Activated CD4-positive, alpha-beta T cell treated with anti-CD3 and anti-CD28 coated beads, Interleukin-2, amount 10 ng/mL, durations not matched to agents 7 days and 5 days (primary cell): Measurements from ENCODE around the gene GLB1L. TPM values are rescaled to one million over a fixed set of nuclear protein-coding genes. Genes with fewer than 3 reads are reported as not detected.
"Not testable (repeated sequence)": the region's sequence is repeated elsewhere in the genome, so short reads cannot be mapped to it uniquely, and the experiment has no call there.

Source experiments
- CTCF ChIA-PET: fragments of 350-600 bp; sonication (Branson Sonifier 250); formaldehyde crosslinking; loops from one replicate; lab custom pipeline; 2021; ENCODE audit warnings: antibody characterized with exemption; lab: Charles Lee
- POLR2A ChIA-PET: fragments of 350-600 bp; sonication (Branson Sonifier 250); formaldehyde crosslinking; loops from one replicate; lab custom pipeline; 2021; ENCODE audit warnings: antibody characterized with exemption; lab: Charles Lee
- DNase-seq: peaks from one replicate; pipeline ENCODE4 v3.0.0-alpha.2; 2020
- H3K27ac Mint-ChIP-seq: one replicate; pipeline ENCODE4 v1.8.0; 2021; ENCODE audit warnings: mild to moderate bottlenecking, moderate library complexity, mixed read lengths
- H3K27me3 Mint-ChIP-seq: one replicate; pipeline ENCODE4 v1.8.0; 2021; ENCODE audit warnings: mixed read lengths
- H3K36me3 Mint-ChIP-seq: one replicate; pipeline ENCODE4 v1.8.0; 2021; ENCODE audit warnings: low read depth, mixed read lengths
- H3K4me1 Mint-ChIP-seq: one replicate; pipeline ENCODE4 v1.8.0; 2021; ENCODE audit warnings: mixed read lengths
- H3K4me3 Mint-ChIP-seq: one replicate; pipeline ENCODE4 v1.8.0; 2021; ENCODE audit warnings: mild to moderate bottlenecking, moderate library complexity, mixed read lengths
- H3K9me3 Mint-ChIP-seq: one replicate; pipeline ENCODE4 v1.8.0; 2021; ENCODE audit warnings: mixed read lengths
- total RNA-seq, 2 experiments: library from RNA; stranded (reverse); gene quantifications; one replicate each; pipeline ENCODE4 v1.2.3, GENCODE V29; 2021

Gene GLB1L
- total RNA-seq, 2 experiments from 2014 or later: 3.3 to 3.4 TPM

DNA sequence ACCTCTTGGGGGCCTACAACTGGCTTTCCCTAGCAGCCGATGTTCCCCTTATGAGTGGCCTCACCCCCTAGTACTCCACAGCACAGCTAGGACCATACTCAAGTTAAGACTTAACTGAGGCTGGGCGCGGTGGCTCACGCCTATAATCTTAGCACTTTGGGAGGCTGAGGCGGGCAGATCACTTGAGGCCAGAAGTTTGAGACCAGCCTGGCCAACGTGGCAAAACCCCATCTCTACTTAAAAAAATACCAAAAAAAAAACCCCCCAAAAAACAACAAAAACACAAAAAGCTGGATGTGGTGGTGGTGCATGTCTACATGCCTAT, 41.8 kb upstream of the GLB1L start:
- H3K36me3 Mint-ChIP-seq, H3K4me1 Mint-ChIP-seq, POLR2A ChIA-PET, DNase-seq, H3K9me3 Mint-ChIP-seq, H3K4me3 Mint-ChIP-seq, H3K27ac Mint-ChIP-seq, H3K27me3 Mint-ChIP-seq: not testable (repeated sequence)
- CTCF ChIA-PET: interaction anchor here (1.2 to 15.6 kb wide), 2 partner anchors 8 to 10 kb away, joined by 6 to 194 read pairs; no protein-coding TSS in a partner anchor

DNA sequence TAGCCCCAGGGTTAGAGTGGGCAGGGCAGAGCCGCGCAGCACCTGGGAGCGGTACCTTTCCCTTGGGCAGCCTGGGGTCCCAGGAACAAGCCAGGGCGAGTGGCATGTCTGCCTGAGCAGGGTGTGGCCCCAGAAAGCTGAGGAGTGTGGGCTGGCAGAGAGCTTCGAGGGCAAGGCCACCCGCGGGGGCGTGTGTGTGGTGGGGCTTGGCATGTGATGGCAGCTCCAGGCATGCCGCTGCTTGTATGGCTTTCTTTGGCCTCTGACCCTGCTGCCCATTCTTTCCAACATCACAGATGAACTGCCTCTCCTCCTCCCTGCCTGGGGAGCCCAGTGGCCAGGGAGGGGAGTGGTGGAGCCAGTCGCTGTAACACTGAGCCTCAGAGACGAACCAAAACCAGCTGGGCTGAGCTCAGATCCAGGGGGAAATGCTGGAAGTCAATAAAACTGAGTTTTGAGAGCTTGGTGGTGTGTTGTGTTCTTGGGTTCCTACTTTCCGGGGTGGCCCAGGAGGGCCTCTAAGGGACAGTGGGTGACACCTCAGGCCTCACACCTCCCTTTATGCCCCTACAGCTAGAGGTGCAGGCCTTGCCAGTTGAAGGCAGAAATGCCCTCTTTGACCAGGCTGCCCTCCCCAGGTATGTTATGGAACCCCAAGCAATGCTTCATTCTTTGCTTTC, 41.3 kb upstream of the GLB1L start:
- no peaks in the 10 kb centered on the region for H3K9me3 Mint-ChIP-seq
- H3K4me3 Mint-ChIP-seq: no peak overlapping the region
- POLR2A ChIA-PET: no interaction called here
- CTCF ChIA-PET: interaction anchor here (1.2 to 15.6 kb wide), 3 partner anchors 9 to 31 kb away, joined by 4 to 194 read pairs (median 6); no protein-coding TSS in a partner anchor
- peaks cover 10% of the 10 kb centered on the region for H3K36me3 Mint-ChIP-seq
- no peaks in the 10 kb centered on the region for H3K27me3 Mint-ChIP-seq
- H3K27ac Mint-ChIP-seq: no peak overlapping the region
- no peak for DNase-seq
- peaks cover 2% of the 10 kb centered on the region for H3K4me1 Mint-ChIP-seq

DNA sequence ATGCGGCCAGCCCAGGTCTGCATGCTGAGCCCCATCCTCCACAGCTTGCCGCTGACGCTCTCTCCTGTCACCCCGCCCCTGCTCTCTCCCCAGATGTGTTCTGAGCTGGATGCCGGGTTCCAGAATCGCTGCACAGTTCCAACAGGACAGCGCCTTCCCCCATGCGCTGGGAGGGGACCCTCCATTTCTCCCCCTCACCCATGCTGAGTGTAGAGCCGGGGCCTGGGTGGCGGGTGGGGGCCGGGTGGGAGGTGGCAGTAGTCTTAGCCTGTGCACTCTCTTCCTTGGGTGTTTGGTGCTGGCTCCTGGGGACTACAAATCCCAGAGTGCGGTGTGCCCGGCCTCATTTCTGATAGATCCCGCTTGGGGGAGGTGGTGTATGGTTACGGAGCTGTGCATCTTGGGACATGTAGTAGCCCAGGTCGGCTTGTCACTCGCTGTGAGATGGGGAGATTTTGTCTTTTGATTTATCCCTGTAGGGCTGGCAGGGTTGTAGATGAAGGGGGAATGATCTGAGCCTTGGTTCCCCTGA, 40.7 kb upstream of the GLB1L start:
- CTCF ChIA-PET: interaction anchor here (1.2 to 15.6 kb wide), 2 partner anchors 10 to 30 kb away, joined by 4 to 194 read pairs; no protein-coding TSS in a partner anchor
- Mint-ChIP-seq H3K4me1 (peaks cover 8% of the 10 kb centered on the region), H3K4me3 (no peak overlapping the region), H3K27me3 (no peaks in the 10 kb centered on the region), H3K27ac (no peak overlapping the region), H3K9me3 (no peaks in the 10 kb centered on the region), H3K36me3 (peaks cover 15% of the 10 kb centered on the region)
- no peak for DNase-seq
- POLR2A ChIA-PET: no interaction called here

DNA sequence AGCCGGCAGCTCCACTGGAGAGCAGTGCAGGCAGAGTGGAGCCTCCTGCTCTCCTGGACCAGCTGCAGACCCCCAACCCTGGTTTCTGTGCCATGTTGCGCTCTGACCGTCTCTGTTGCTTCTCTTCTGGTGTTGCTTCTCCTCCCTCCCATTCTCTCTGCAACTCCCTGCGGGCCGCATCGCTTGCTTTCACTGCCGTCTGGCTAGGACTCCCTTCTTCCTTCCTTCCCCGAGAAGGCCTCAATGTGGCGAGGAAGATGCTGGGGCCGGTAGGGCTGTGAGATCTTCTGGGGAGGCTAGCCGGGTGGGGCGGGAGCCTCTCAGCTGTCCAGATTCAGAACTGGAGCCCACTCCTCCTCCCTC, 40.1 kb upstream of the GLB1L start:
- peaks cover 13% of the 10 kb centered on the region for H3K4me1 Mint-ChIP-seq
- no peak for DNase-seq
- no peaks in the 10 kb centered on the region for H3K9me3 Mint-ChIP-seq
- CTCF ChIA-PET: interaction anchor here (15.6 kb wide), 1 partner anchor 10 kb away, joined by 194 read pairs; no protein-coding TSS in a partner anchor
- H3K36me3 Mint-ChIP-seq: peaks cover 15% of the 10 kb centered on the region
- POLR2A ChIA-PET: no interaction called here
- H3K27me3 Mint-ChIP-seq: no peaks in the 10 kb centered on the region
- H3K4me3 Mint-ChIP-seq: no peak overlapping the region
- no peak overlapping the region for H3K27ac Mint-ChIP-seq

DNA sequence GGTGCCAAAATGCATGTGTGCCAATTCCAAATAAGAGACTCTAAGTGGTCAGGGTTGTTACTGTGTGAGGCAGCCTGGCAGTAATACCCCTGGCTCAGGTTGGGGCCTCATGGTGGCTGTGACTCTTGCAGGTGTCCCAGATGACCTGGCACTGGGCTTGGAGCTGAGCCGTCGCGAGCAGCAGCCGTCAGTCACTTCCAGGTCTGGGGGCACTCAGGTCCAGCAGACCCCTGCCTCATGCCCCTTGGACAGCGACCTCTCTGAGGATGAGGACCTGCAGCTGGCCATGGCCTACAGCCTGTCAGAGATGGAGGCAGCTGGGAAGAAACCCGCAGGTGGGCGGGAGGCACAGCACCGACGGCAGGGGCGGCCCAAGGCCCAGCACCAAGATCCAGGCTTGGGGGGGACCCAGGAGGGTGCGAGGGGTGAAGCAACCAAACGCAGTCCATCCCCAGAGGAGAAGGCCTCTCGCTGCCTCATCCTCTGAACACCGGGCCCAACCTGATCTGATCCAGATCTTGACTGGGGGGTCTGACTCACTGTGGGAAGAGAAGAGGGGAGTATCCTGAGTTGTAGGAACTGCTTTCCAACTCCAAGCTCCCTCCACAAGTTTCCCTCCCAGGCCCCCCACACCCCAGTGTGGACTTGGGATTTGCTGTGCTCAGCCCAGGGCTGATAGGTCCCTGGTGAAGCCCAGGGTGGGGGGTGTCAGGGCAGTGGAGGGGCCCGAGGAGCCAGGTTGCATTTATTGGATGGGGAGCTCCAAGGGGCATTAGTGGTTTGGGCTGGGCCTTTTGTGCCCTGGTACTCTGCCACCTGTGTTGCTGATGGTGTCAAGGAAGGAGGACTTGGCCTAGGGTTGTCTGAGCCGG, 39.5 kb upstream of the GLB1L start:
- H3K4me1 Mint-ChIP-seq: peaks cover 19% of the 10 kb centered on the region
- peaks cover 18% of the 10 kb centered on the region for H3K36me3 Mint-ChIP-seq
- CTCF ChIA-PET: interaction anchor here (1.0 to 15.6 kb wide), 4 partner anchors 11 to 125 kb away, joined by 3 to 194 read pairs (median 4); no protein-coding TSS in a partner anchor
- H3K27ac Mint-ChIP-seq: no peak overlapping the region
- H3K27me3 Mint-ChIP-seq: no peaks in the 10 kb centered on the region
- H3K4me3 Mint-ChIP-seq: no peak overlapping the region
- DNase-seq: no peak
- POLR2A ChIA-PET: no interaction called here
- H3K9me3 Mint-ChIP-seq: no peaks in the 10 kb centered on the region

DNA sequence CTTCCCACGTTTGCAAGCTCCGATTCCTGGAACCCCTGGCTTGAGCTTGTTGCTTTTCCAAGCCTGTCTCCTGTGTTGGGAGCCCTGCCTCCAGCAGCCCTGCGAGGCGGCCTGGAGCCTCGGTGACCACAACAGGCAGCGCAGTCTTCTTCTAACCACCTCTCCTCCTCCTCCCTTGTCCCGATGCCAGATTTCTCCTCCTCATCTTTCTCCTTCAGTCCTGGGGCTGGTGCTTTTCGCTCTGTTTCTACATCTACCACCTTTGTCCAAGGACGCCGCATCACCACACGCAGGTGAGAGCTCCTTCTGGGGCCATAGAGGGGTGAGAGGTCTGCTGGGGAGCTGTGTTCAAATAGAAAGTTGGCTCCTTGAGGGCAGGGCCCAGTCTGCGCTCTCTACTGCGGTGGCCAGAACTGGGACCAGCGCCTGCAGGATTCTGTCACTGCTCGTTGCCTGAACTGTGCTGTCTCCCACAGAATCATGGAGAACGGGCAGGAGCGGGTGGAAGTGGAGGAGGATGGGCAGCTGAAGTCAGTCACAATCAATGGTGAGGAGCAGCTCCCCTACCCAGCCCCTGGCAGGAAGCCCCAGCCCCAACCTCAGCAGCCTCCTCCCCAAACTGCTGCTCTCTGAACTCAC, 37.8 kb upstream of the GLB1L start:
- Mint-ChIP-seq H3K9me3 (no peaks in the 10 kb centered on the region), H3K27ac (peak overlapping the region; percentile 4), H3K27me3 (no peaks in the 10 kb centered on the region), H3K4me3 (no peak overlapping the region), H3K36me3 (peaks cover 20% of the 10 kb centered on the region), H3K4me1 (peaks cover 31% of the 10 kb centered on the region)
- CTCF ChIA-PET: interaction anchor here (0.7 to 15.6 kb wide), 5 partner anchors 12 to 303 kb away, joined by 3 to 194 read pairs (median 3); partner anchors contain the start of gene TUBA4A
- no peak for DNase-seq
- POLR2A ChIA-PET: no interaction called here

DNA sequence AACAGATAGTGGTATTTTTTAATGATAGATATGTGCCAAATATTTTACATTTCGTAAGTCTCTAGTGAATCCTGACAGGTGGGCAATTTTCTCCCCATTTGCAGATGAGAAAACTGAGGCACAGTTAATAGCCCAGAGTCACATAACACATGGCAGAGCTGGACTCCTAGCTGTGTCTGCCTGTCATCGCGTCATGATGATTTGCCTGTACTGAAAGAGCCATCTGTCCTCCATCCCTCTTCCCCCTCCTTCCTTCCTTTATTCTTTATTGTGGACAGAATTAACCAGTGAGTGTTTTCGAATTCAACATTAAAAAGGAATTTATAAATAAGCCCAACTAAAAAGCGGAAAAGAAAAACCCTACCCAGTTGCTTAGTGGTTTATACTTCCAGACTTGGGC, 37.1 kb upstream of the GLB1L start:
- Mint-ChIP-seq H3K9me3 (no peaks in the 10 kb centered on the region), H3K27me3 (no peaks in the 10 kb centered on the region), H3K4me3 (no peak overlapping the region), H3K4me1 (peaks cover 38% of the 10 kb centered on the region), H3K36me3 (peaks cover 20% of the 10 kb centered on the region), H3K27ac (peak overlapping the region; percentile 62)
- no peak for DNase-seq
- POLR2A ChIA-PET: no interaction called here
- CTCF ChIA-PET: interaction anchor here (1.1 to 15.6 kb wide), 2 partner anchors 13 to 28 kb away, joined by 3 to 194 read pairs; partner anchors contain the start of gene TUBA4A

DNA sequence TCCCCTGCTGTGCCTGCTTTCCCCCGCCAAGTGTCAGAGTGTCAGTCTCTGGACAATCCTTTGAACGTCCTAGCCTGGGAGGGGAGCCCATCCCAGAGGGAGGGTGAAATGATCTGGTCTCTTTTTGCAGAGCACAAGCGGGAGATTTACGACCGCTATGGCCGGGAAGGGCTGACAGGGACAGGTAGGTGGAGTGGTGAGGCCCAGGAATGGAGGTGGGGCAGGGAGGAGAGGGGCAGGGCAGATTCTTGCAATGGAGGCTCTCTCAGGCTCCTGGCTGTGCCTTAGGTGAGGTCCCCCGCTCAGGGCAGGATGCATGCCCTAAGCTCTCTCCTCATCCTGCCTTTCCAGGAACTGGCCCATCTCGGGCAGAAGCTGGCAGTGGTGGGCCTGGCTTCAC, 36.3 kb upstream of the GLB1L start:
- H3K27ac Mint-ChIP-seq: no peak overlapping the region
- POLR2A ChIA-PET: no interaction called here

DNA sequence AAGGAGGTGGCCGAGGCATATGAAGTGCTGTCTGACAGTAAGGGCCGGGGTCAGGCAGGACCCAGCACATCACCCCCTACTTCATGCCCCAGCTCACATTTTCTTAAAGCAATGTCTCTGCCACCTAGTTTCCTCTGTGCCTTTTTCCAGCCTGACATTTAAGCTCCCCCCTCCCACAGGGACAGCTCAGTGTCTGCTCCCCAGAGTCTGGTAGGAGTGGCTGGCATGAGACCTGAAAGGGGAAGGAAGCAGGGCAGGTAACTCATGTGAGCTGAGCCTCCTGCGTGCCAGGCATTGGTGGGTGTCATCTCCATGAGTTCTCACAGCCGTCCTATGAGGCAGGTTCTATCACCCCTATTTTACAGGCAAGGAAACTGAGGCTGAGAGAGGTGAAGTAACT, 35.4 kb upstream of the GLB1L start:
- Mint-ChIP-seq H3K36me3 (peaks cover 20% of the 10 kb centered on the region), H3K9me3 (no peaks in the 10 kb centered on the region), H3K4me3 (peak overlapping the region; percentile 96), H3K27ac (peak overlapping the region; percentile 99), H3K4me1 (peaks cover 41% of the 10 kb centered on the region), H3K27me3 (no peaks in the 10 kb centered on the region)
- POLR2A ChIA-PET: no interaction called here
- DNase-seq: no peak
- CTCF ChIA-PET: interaction anchor here (1.0 to 15.6 kb wide), 5 partner anchors 15 to 108 kb away, joined by 3 to 194 read pairs (median 5); partner anchors contain the start of genes ABCB6, DNPEP, TUBA4A and TUBA4B

More for the DNA sequence above, 36.3 kb upstream of the GLB1L start:
- peaks cover 20% of the 10 kb centered on the region for H3K36me3 Mint-ChIP-seq
- no peak overlapping the region for H3K4me3 Mint-ChIP-seq
- no peaks in the 10 kb centered on the region for H3K27me3 Mint-ChIP-seq
- H3K4me1 Mint-ChIP-seq: peaks cover 41% of the 10 kb centered on the region
- H3K9me3 Mint-ChIP-seq: no peaks in the 10 kb centered on the region
- CTCF ChIA-PET: interaction anchor here (1.0 to 15.6 kb wide), 2 partner anchors 14 to 89 kb away, joined by 5 to 194 read pairs; no protein-coding TSS in a partner anchor
- DNase-seq: no peak

DNA sequence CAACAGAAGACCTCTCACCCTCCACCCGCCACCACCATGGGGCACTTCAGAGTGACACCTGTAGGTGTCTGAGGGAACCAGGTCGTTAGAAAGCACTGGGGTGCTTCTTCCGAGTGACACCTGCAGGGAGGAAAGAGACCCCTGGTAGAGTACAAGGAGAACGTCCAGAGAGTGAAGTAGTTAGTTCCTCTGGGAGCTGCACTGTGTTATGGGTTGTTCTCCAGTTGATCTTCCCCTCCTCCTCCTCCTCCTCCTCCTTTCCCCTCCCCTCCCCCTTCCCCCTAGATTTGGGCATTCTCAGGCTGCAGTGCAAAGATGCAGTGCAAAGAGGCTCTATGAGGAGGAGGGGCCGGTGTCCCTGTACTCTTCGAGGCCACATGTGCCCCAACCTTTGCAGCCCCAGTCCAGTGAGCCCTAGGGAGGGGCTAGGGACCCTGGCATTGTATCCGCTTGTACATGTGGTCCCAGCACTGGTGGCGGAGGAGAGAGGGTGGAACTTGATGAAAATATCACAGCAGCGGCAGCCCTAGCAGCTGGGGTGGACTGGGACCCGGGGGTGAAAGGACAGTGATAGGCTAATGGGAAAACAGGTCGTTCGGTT, 34.8 kb upstream of the GLB1L start:
- peak; percentile 13 for DNase-seq
- H3K27ac Mint-ChIP-seq: peak overlapping the region; percentile 99
- H3K4me3 Mint-ChIP-seq: peak overlapping the region; percentile 96
- peaks cover 41% of the 10 kb centered on the region for H3K4me1 Mint-ChIP-seq
- ChIA-PET POLR2A (interaction anchor here (1.6 kb wide), 1 partner anchor 25 kb away, joined by 6 read pairs; no protein-coding TSS in a partner anchor), CTCF (interaction anchor here (1.2 to 15.6 kb wide), 6 partner anchors 15 to 108 kb away, joined by 3 to 194 read pairs (median 4); partner anchors contain the start of genes ABCB6, DNPEP, TUBA4A and TUBA4B)
- no peaks in the 10 kb centered on the region for H3K27me3 Mint-ChIP-seq
- H3K36me3 Mint-ChIP-seq: peaks cover 20% of the 10 kb centered on the region
- no peaks in the 10 kb centered on the region for H3K9me3 Mint-ChIP-seq

DNA sequence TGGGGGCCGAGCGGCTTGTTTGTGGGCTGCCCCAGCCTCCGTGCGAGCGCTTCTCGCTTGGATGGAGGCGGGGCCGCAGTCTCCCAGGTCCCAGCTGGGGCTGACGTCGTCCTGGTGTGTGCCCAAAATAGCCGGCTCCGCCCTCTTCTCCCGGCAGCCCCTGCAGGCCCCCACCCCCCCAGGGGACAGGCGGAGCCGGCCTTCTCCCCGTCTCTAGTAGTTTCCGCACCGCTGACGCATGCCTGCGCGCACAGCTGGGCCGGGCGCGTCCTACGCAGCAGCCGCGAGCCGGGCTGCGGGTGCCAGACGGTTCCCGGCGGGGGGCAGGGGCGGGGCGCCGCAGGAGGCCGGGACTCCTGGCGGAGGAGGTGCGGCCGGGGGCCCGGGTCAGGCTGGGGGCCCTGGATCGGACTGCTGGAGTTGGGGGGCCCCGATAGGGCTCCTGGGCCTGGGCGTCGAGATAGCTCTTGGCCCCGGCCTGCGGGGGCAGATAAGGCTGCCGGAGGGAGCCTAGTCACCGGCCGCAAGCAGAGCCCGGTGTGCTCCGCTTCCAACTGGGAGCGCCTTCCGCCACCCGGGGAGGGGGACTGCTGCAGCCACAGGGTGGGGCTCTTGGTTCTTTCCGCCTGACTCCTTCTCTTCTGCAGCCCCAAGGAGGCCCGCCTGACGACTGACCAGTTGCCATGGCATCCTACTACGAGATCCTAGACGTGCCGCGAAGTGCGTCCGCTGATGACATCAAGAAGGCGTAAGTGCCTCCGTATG, 34.1 kb upstream of the GLB1L start, which contains the start of gene DNAJB2:
TSS of gene DNAJB2 (plus strand) at position 216 of the 765 bp plus-strand sequence. CDS start at position 684, 468 bp downstream.
- H3K4me3 Mint-ChIP-seq: peak within 1 kb of the TSS; percentile 96
- CTCF ChIA-PET: interaction anchor here (1.2 to 15.6 kb wide), 9 partner anchors 9 to 103 kb away, joined by 3 to 194 read pairs (median 9); partner anchors contain the start of genes CNPPD1, TUBA4A and TUBA4B
- peak within 1 kb of the TSS; percentile 99 for H3K27ac Mint-ChIP-seq
- POLR2A ChIA-PET: interaction anchor here (0.9 to 1.6 kb wide), 2 partner anchors 25 to 32 kb away, joined by 6 read pairs; no protein-coding TSS in a partner anchor
- peak; percentile 99 for DNase-seq
- peaks cover 20% of the 10 kb centered on the region for H3K36me3 Mint-ChIP-seq
- H3K4me1 Mint-ChIP-seq: peaks cover 41% of the 10 kb centered on the region
- no peaks in the 10 kb centered on the region for H3K27me3 Mint-ChIP-seq
- no peaks in the 10 kb centered on the region for H3K9me3 Mint-ChIP-seq
